SK-N-SH treated with all-trans-retinoic acid at 6 μM for 48 hours (cell line): ENCODE data around the gene TSEN54.

Source experiments
- ISL1 ChIP-seq: fragments of 250-450 bp; sonication (Bioruptor Pico); IDR thresholded peaks from 2 replicates; pipeline ENCODE4 v2.1.2; 2022; ENCODE audit warnings: mild to moderate bottlenecking, moderate library complexity
- PPARA ChIP-seq: fragments of 250-450 bp; sonication (Bioruptor Pico); IDR thresholded peaks from 2 replicates; pipeline ENCODE4 v1.5.0; 2020; ENCODE audit warnings: mild to moderate bottlenecking, borderline replicate concordance
- TCF4 ChIP-seq: fragments of 250-450 bp; sonication (Bioruptor Pico); IDR thresholded peaks from 2 replicates; pipeline ENCODE4 v1.8.0; 2021; ENCODE audit warnings: mild to moderate bottlenecking, moderate library complexity, borderline replicate concordance
- TOX ChIP-seq: fragments of 250-450 bp; sonication (Bioruptor Pico); IDR thresholded peaks from 2 replicates; pipeline ENCODE4 v1.8.0; 2021; ENCODE audit warnings: mild to moderate bottlenecking, moderate library complexity, borderline replicate concordance
- ZC3H10 ChIP-seq: fragments of 250-450 bp; sonication (Bioruptor Pico); IDR thresholded peaks from 2 replicates; pipeline ENCODE4 v1.5.1; 2021; ENCODE audit warnings: mild to moderate bottlenecking, moderate library complexity
- ZFP3 ChIP-seq: fragments of 250-450 bp; sonication (Bioruptor Pico); IDR thresholded peaks from 2 replicates; pipeline ENCODE4 v1.5.0; 2020; ENCODE audit warnings: mild to moderate bottlenecking, moderate library complexity

DNA sequence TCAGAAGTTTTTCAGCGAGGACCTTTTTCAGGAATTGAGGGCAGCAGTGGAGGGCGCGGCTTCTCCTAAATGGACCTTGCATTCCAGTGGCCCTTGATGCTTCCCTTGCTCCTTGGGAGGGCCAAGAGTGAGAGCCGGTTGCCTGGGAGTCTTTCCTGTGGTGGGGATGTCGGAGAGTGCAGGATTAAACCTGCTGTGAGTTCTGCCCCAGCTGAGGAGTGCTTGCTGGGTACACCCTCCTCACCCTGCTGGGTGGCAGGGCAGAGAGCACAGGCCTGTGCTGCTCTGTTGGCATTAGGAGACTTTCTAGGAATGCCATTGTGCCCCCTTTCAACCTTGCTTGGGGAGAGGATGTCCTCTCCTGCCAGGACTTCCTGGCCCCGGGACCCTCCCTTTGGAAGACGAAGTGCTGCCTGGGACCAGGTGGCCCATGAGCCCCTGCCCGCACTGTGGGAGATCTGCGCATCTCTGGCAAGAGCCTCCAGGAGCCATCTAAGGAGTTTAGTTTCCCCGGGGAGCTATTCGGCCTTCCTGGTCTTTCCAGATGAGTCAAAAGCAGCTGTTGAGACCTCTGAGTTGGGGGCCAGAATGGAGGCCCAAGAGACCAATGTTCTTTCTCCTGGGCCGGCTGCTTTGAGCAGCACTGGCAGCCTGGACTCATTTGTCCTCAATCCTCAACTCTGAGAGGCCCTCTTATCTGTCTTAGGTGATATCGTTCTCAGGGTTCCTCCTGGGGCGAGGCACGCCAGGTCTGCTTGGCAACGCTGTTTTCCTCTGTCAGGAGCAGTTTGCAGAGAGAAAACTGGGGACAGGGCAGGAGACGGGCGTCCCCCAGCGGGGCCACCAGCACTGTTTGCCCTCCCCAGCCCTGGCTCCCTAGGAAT lies 14.8 kb downstream of the TSEN54 start:
- TF ChIP-seq TOX (CRISPR knock-in tag), result no peak
- no peak for TF ChIP-seq ZC3H10
- no peak for TF ChIP-seq TCF4
- no peak for TF ChIP-seq ISL1 (CRISPR knock-in tag)
- no peak for TF ChIP-seq ZFP3 (CRISPR knock-in tag)
- TF ChIP-seq PPARA (CRISPR knock-in tag), result no peak
